PFSK-1 (cell line): ENCODE data around the gene ZNF37A.

Source experiments
- FOXP2 ChIP-seq: optimal IDR thresholded peaks from 2 replicates; pipeline ENCODE3; 2011; ENCODE audit warnings: borderline replicate concordance, control low read depth, inconsistent platforms; ENCODE audit not compliant: insufficient read depth; ENCODE audit errors: extremely low read length, extremely low read depth
- POLR2AphosphoS5 ChIP-seq: IDR thresholded peaks from 2 replicates; pipeline ENCODE4 v1.6.1; 2012; ENCODE audit warnings: low read depth, mild to moderate bottlenecking, control low read depth, low read length, moderate library complexity
- SIN3A ChIP-seq: IDR thresholded peaks from 2 replicates; pipeline ENCODE4 v1.6.1; 2012; ENCODE audit warnings: mild to moderate bottlenecking, low read length, moderate library complexity, borderline replicate concordance; ENCODE audit not compliant: insufficient read depth
- TAF1 ChIP-seq: IDR thresholded peaks from 2 replicates; pipeline ENCODE4 v1.6.1; 2012; ENCODE audit warnings: low read length, control low read depth, borderline replicate concordance; ENCODE audit not compliant: insufficient read depth
- TF ChIP-seq, protein P1 (sequence below), 2 experiments: IDR thresholded peaks; 2 replicates each; pipeline versions ENCODE4 v1.6.1 to v1.8.0; 2011 to 2012; ENCODE audit warnings: low read depth in 2 of 2, low read length in 2 of 2, control low read depth in 1 of 2, inconsistent platforms in 1 of 2, mild to moderate bottlenecking in 1 of 2, moderate library complexity in 1 of 2; ENCODE audit not compliant: insufficient read depth in 1 of 2

The ZNF37A gene

DNA sequence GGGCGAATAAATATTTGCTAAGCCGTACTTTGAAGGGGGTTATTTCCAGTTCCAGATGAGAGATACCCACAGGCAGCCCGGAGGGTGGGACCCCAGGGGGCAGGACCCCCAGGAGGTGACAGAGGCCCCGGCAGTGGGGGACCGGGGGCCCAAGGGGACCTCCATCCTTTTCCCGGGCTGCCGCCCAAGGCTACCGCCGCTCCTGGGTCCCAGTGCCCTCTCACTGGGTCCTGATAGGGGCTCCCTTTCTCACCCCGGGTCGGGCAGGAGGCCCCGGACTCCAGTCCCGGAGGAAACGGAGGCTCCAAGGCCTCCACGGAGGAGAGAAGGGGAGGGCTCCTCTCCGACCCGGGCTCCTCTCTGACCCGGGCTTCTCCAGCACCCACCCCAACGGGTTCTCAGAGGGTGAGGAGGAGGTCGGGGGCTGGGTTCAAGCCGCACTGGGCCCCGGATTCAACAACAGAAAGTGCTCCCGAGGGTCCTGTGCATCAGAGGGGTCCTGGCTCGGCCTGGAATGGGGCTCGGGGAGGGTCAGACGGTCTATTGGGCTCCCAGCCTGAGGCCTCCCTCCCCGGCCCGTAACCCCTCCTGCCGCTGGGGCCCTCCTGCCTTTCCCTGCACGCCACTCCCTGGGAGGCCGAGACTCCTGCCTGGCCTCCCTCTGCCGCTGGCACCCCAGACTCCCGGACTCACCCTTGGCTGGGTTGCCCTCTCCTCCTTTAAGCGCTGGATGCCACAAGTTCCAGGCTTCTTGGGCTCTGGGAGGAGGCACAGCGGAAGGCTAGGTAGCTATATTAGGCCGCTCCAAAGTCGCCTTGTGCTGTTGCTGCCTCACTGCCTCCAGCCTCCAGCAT is 62.5 kb downstream of the ZNF37A start:
- no peak for TF ChIP-seq SIN3A
- no peak for TF ChIP-seq POLR2AphosphoS5
- TF ChIP-seq, protein P1, sequence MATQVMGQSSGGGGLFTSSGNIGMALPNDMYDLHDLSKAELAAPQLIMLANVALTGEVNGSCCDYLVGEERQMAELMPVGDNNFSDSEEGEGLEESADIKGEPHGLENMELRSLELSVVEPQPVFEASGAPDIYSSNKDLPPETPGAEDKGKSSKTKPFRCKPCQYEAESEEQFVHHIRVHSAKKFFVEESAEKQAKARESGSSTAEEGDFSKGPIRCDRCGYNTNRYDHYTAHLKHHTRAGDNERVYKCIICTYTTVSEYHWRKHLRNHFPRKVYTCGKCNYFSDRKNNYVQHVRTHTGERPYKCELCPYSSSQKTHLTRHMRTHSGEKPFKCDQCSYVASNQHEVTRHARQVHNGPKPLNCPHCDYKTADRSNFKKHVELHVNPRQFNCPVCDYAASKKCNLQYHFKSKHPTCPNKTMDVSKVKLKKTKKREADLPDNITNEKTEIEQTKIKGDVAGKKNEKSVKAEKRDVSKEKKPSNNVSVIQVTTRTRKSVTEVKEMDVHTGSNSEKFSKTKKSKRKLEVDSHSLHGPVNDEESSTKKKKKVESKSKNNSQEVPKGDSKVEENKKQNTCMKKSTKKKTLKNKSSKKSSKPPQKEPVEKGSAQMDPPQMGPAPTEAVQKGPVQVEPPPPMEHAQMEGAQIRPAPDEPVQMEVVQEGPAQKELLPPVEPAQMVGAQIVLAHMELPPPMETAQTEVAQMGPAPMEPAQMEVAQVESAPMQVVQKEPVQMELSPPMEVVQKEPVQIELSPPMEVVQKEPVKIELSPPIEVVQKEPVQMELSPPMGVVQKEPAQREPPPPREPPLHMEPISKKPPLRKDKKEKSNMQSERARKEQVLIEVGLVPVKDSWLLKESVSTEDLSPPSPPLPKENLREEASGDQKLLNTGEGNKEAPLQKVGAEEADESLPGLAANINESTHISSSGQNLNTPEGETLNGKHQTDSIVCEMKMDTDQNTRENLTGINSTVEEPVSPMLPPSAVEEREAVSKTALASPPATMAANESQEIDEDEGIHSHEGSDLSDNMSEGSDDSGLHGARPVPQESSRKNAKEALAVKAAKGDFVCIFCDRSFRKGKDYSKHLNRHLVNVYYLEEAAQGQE (IDR thresholded peaks at IDR 0.05; ENCODE audit: insufficient read depth in 1 of 2, low read depth in 2 of 2, low read length in 2 of 2), result no peak
- no peak for TF ChIP-seq FOXP2

DNA sequence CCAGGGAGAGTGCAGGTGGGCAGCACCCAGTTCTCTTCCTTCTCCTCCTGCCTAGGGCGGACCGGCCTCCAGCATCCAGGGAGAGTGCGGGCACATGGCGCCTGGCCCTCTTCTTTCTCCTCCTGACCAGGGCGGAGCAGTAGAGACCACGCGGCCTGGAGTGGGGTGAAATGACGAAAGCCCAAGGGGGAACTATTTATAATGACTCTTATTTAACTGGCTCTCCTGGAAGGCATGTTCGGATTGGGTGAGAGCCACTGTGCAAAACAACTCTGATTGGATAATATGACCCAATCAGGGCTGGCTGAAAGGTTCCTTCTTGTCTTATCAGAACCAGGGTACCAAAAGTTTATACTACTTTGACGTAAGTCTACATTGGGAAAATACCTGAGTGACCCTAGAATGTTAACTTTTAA is 63.1 kb downstream of the ZNF37A start:
- TF ChIP-seq TAF1 (no peak), POLR2AphosphoS5 (no peak), SIN3A (no peak), FOXP2 (no peak)
- TF ChIP-seq, protein P1 (IDR thresholded peaks at IDR 0.05; ENCODE audit: insufficient read depth in 1 of 2, low read depth in 2 of 2, low read length in 2 of 2), result no peak

DNA sequence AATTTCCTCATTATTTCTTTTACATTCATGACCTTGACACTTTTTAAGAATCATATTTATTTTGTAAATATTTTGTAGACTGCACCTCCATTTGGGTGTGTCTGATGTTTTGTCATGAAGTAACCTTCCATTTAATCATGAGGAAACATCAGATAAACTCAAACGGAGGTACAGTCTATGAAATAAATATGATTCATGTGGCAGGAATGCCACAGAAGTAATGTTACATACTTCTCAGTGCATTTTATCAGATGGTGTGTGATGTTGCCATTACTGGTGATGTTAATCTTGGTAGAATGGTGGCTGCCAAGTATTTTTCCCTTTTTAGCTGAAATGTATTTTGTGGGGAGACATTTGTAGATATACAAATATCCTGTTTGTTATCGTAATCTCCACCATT is 64.9 kb downstream of the ZNF37A start:
- TF ChIP-seq SIN3A (no peak), FOXP2 (no peak), POLR2AphosphoS5 (no peak), TAF1 (no peak)
- TF ChIP-seq, protein P1 (IDR thresholded peaks at IDR 0.05; ENCODE audit: insufficient read depth in 1 of 2, low read depth in 2 of 2, low read length in 2 of 2), result no peak

DNA sequence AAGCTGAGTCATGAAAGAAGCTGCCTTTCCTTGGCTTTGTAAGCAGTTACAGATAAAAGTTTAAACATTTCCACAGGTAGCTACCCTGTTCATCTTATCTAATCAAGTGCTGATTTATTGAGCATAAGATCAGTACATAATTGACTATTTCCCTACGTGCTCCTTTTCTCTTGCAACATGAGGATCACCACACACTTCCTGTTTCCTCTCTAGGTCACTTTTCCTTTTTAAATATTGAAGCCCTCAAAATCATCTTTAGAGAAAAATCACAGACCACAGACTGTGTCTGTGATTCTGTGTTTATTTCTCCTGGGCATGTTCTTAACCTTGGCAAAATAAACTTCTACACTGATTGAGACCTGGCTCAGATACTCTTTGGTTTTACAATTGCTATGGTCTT is 69.5 kb downstream of the ZNF37A start:
- TF ChIP-seq FOXP2, result no peak
- no peak for TF ChIP-seq TAF1
- no peak for TF ChIP-seq POLR2AphosphoS5
- TF ChIP-seq, protein P1 (IDR thresholded peaks at IDR 0.05; ENCODE audit: insufficient read depth in 1 of 2, low read depth in 2 of 2, low read length in 2 of 2), result no peak
- no peak for TF ChIP-seq SIN3A

DNA sequence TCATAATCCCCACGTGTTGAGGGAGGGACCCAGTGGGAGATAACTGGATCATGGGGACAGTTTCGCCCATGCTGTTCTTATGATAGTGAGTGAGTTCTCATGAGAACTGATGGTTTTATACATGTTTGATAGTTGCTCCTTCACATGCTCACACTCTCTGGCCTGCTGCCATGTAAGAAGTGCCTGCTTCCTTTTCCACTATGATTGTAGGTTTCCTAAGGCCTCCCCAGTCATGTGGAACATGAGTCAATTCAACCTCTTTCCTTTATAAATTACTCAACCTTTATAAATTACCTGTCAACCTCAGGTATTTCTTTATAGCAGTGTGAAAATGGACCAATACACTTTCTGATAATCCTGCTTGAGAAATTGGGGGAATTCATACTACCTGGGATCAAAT is 80.2 kb downstream of the ZNF37A start:
- TF ChIP-seq SIN3A, result no peak
- TF ChIP-seq, protein P1 (IDR thresholded peaks at IDR 0.05; ENCODE audit: insufficient read depth in 1 of 2, low read depth in 2 of 2, low read length in 2 of 2), result no peak
- no peak for TF ChIP-seq TAF1
- TF ChIP-seq FOXP2, result no peak
- no peak for TF ChIP-seq POLR2AphosphoS5
